Measurements from ENCODE around the gene GRIP1. TPM values are rescaled to one million over a fixed set of nuclear protein-coding genes. Genes with fewer than 3 reads are reported as not detected.
A peak's percentile ranks its signal among the peaks of the same experiment; 100 is the strongest.

Gene GRIP1
- total and polyA plus RNA-seq, 2 donors = 0.71 to 3.9 TPM

DNA sequence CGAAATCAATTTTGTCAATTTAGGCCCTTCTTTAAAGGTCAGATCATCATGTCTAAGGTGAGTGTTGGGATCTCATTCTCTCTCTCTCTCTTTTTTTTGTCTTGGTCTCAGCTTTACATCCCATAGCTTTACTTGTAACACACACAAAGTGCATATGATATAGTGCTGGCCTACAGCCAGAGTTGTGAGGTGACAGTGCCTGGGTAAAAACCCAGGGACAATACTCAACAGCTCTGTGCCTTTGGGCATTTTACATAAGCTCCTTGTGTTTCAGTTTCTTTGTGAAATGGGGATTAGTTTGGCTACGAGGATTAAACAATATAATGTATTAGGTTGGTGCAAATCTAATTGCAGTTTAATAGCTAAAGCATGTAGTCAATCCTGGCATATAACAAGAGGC, 40.2 kb downstream of the GRIP1 start:
- Histone ChIP-seq H3K36me3 (ENCODE audit: control insufficient read depth in 2 of 2, insufficient read depth in 2 of 2, low read length in 1 of 2) (no peaks in the 10 kb centered on the region), H3K4me1 (ENCODE audit: control insufficient read depth in 2 of 2, insufficient read depth in 2 of 2, low read length in 2 of 2) (peaks cover 0 to 4% of the 10 kb centered on the region in 2 donors), H3K9me3 (ENCODE audit: control insufficient read depth in 2 of 2, insufficient read depth in 1 of 2, low read length in 1 of 2) (no peaks in the 10 kb centered on the region), H3K27ac (ENCODE audit: low read depth in 1 of 2, low read length in 1 of 2) (no peak overlapping the region), H3K4me3 (ENCODE audit: low read length in 2 of 2) (no peak overlapping the region), H3K27me3 (ENCODE audit: control insufficient read depth in 2 of 2, insufficient read depth in 1 of 2, low read length in 1 of 2) (no peaks in the 10 kb centered on the region)
- DNase-seq (ENCODE audit: low read depth in 6 of 9, low spot score in 9 of 9) = no peak
- 95% methylated on average over 2 of the region's 2 CpGs for WGBS

DNA sequence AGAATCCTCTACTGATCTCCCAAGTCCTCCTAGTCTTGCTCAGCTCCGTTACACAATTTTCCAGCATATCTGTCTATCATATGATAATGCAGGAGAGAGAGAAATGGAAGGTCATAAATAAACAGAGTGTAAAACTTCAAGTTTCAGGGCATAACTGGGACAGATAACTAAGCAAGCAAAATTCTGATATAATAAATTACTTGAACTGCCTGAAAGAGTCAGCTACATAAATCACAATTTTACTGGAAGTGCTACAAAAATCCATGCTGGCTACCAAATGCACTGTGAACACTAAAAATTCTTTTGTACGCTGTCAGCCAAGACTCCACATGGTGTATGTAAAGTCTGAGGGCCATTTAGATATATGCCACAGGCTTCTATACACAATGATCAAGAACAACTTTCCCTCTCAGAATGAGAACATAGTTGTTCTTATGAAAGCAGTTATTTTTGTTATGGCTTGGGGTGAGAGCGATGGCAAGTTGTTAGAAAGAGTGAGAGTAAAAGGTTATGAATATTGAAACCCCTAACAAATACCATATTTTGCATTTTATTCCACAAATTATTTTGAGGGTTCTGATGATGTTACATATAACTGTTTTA, 41.1 kb downstream of the GRIP1 start:
- 82% methylated on average over 3 of the region's 3 CpGs for WGBS
- H3K4me3 ChIP-seq (ENCODE audit: low read length in 2 of 2) = no peak overlapping the region
- H3K27me3 ChIP-seq (ENCODE audit: control insufficient read depth in 2 of 2, insufficient read depth in 1 of 2, low read length in 1 of 2) = no peaks in the 10 kb centered on the region
- DNase-seq (ENCODE audit: low read depth in 6 of 9, low spot score in 9 of 9) = no peak
- H3K27ac ChIP-seq (ENCODE audit: low read depth in 1 of 2, low read length in 1 of 2) = no peak overlapping the region
- no peaks in the 10 kb centered on the region for H3K36me3 ChIP-seq (ENCODE audit: control insufficient read depth in 2 of 2, insufficient read depth in 2 of 2, low read length in 1 of 2)
- H3K9me3 ChIP-seq (ENCODE audit: control insufficient read depth in 2 of 2, insufficient read depth in 1 of 2, low read length in 1 of 2) = no peaks in the 10 kb centered on the region
- H3K4me1 ChIP-seq (ENCODE audit: control insufficient read depth in 2 of 2, insufficient read depth in 2 of 2, low read length in 2 of 2) = peaks cover 0 to 4% of the 10 kb centered on the region in 2 donors

DNA sequence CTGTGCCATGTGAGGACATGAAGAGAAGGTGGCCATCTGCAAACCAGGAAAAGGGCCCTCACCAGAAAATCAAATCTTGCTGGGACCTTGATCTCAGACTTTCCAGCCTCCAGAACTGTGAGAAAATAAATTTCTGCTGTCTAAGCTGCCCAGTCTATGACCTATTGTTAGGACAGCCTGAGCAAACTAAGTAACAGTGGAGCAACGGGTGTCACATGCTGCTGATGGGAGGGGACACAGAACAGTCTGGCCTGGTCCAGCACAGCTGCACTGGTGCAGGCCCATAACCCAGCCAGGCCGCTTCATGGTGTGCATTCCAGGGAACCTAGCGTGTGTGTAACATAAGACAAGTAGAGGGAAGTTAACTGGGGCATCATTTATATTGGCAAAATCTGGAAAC, 42.1 kb downstream of the GRIP1 start:
- H3K36me3 ChIP-seq (ENCODE audit: control insufficient read depth in 2 of 2, insufficient read depth in 2 of 2, low read length in 1 of 2) = no peaks in the 10 kb centered on the region
- DNase-seq (ENCODE audit: low read depth in 6 of 9, low spot score in 9 of 9) = no peak
- no peaks in the 10 kb centered on the region for H3K9me3 ChIP-seq (ENCODE audit: control insufficient read depth in 2 of 2, insufficient read depth in 1 of 2, low read length in 1 of 2)
- no peak overlapping the region for H3K4me3 ChIP-seq (ENCODE audit: low read length in 2 of 2)
- WGBS = 95% methylated on average over 3 of the region's 3 CpGs
- no peaks in the 10 kb centered on the region for H3K27me3 ChIP-seq (ENCODE audit: control insufficient read depth in 2 of 2, insufficient read depth in 1 of 2, low read length in 1 of 2)
- peaks cover 0 to 4% of the 10 kb centered on the region in 2 donors for H3K4me1 ChIP-seq (ENCODE audit: control insufficient read depth in 2 of 2, insufficient read depth in 2 of 2, low read length in 2 of 2)
- no peak overlapping the region for H3K27ac ChIP-seq (ENCODE audit: low read depth in 1 of 2, low read length in 1 of 2)

DNA sequence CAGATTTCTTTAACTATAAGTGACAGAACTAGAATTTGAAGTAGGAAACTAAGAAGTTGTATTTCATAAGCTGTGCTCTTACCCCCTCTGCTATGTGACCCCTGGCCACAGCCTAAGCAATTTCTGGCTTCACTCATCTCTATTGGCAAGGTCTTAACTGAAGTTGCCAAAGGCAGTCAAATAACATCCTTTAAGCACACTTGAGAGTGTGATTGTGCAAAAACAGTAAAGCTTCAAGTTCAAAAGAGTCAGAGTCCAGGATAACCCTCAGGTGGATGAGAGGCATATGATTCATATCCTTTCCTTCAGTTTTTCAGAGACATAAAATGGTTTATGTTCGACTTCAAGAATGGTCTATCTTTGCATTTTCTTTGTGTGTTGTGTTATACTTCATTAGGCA, 45.2 kb downstream of the GRIP1 start:
- DNase-seq (ENCODE audit: low read depth in 6 of 9, low spot score in 9 of 9) = no peak
- Histone ChIP-seq H3K27ac (ENCODE audit: low read depth in 1 of 2, low read length in 1 of 2) (no peak overlapping the region), H3K4me1 (ENCODE audit: control insufficient read depth in 2 of 2, insufficient read depth in 2 of 2, low read length in 2 of 2) (no peaks in the 10 kb centered on the region), H3K36me3 (ENCODE audit: control insufficient read depth in 2 of 2, insufficient read depth in 2 of 2, low read length in 1 of 2) (no peaks in the 10 kb centered on the region), H3K9me3 (ENCODE audit: control insufficient read depth in 2 of 2, insufficient read depth in 1 of 2, low read length in 1 of 2) (no peaks in the 10 kb centered on the region), H3K27me3 (ENCODE audit: control insufficient read depth in 2 of 2, insufficient read depth in 1 of 2, low read length in 1 of 2) (no peaks in the 10 kb centered on the region), H3K4me3 (ENCODE audit: low read length in 2 of 2) (no peak overlapping the region)
- 98% methylated on average over 1 of the region's 1 CpG for WGBS

DNA sequence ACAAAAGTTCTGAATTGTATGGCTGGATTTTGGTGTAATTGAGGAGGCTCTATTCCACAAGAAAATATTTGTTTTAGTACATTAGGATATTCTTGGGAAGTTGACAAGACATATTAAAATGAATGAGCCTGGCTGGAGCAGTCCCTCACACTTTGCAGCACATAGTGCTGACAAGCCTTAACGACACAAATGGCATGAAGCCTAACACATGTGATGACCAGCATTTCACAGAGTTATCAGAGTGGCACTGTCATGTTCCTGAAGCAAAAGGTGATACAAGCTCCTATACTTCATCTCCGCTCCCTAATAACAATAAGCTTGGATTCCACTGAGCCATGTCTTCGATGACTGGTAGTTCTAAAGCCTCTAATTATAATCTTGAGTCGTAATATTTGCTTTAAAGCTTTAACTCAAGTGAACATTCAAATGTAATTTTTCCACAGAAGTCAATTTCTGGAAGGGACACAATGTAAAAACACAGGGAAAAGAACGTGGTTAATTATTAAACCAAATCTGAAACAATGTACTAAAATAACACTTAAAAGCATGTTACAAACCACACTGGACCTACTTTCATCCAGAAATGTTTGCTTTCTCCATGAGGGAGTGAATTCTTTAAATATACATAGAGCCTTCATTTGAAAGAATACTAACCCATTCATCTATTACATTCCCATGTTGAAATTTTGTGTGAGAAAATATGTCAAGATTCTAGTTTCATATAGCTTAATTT, 49.6 kb downstream of the GRIP1 start:
- no peak overlapping the region for H3K27ac ChIP-seq (ENCODE audit: low read depth in 1 of 2, low read length in 1 of 2)
- H3K9me3 ChIP-seq (ENCODE audit: control insufficient read depth in 2 of 2, insufficient read depth in 1 of 2, low read length in 1 of 2) = no peaks in the 10 kb centered on the region
- H3K27me3 ChIP-seq (ENCODE audit: control insufficient read depth in 2 of 2, insufficient read depth in 1 of 2, low read length in 1 of 2) = no peaks in the 10 kb centered on the region
- no peak overlapping the region for H3K4me3 ChIP-seq (ENCODE audit: low read length in 2 of 2)
- H3K4me1 ChIP-seq (ENCODE audit: control insufficient read depth in 2 of 2, insufficient read depth in 2 of 2, low read length in 2 of 2) = peaks cover 2 to 12% of the 10 kb centered on the region in 2 donors
- no peaks in the 10 kb centered on the region for H3K36me3 ChIP-seq (ENCODE audit: control insufficient read depth in 2 of 2, insufficient read depth in 2 of 2, low read length in 1 of 2)
- WGBS = 93% methylated on average over 5 of the region's 5 CpGs
- no peak for DNase-seq (ENCODE audit: low read depth in 6 of 9, low spot score in 9 of 9)

DNA sequence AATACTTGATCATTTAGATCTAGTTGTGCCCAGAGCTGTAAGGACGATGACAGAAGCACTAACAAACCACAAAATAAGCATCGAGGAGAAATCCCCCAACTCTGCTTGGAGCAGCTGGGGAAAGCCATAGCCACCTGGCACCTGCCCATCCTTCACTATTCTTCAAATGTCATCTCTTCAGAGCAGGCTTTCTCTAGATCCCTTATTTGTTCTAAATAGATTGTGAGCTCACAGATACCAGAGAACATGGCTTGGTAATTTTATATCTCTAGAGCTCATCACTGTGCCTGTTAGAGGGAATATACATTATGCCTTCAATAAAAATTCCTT, 50.9 kb downstream of the GRIP1 start:
- no peak overlapping the region for H3K4me3 ChIP-seq (ENCODE audit: low read length in 2 of 2)
- H3K27ac ChIP-seq (ENCODE audit: low read depth in 1 of 2, low read length in 1 of 2) = no peak overlapping the region
- H3K36me3 ChIP-seq (ENCODE audit: control insufficient read depth in 2 of 2, insufficient read depth in 2 of 2, low read length in 1 of 2) = no peaks in the 10 kb centered on the region
- no peaks in the 10 kb centered on the region for H3K27me3 ChIP-seq (ENCODE audit: control insufficient read depth in 2 of 2, insufficient read depth in 1 of 2, low read length in 1 of 2)
- peaks cover 2 to 12% of the 10 kb centered on the region in 2 donors for H3K4me1 ChIP-seq (ENCODE audit: control insufficient read depth in 2 of 2, insufficient read depth in 2 of 2, low read length in 2 of 2)
- WGBS = 24% methylated on average over 2 of the region's 2 CpGs
- DNase-seq (ENCODE audit: low read depth in 6 of 9, low spot score in 9 of 9) = peak in 1 of 9 donors; percentile 26
- H3K9me3 ChIP-seq (ENCODE audit: control insufficient read depth in 2 of 2, insufficient read depth in 1 of 2, low read length in 1 of 2) = no peaks in the 10 kb centered on the region

DNA sequence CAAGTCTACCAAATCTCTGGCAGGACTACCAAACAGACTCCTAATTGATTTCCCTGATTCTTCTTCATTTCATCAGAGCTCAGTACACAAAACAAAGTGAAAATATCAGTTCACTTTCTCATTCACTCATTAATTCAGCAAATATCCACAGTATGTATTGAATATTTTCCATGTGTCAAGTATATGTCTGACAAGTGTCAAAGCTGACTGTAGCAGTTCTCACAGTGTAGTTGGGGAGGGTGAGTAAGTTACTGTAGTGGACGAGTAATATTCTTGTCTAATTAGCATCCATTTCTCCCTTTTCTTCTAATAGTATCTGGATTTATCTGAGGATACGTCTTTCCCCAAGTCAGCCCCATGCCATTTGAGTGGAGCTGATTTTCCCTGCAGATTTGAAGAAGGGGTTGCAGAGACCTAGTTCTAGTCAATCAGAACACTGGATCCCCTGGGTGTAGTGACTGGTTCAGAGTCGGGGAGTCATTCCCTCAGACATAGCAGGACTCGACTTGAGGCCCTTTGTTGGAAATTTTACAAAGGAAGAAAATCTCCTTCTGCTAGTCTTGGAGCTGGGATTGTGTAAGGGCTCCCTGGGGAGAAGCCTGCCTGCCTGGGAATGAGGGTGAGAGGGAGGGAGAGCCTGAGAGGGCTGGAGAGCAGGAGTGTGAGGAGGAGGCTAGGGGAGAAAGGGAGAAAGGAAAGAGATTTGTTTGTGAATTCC, 51.4 kb downstream of the GRIP1 start:
- Histone ChIP-seq H3K9me3 (ENCODE audit: control insufficient read depth in 2 of 2, insufficient read depth in 1 of 2, low read length in 1 of 2) (no peaks in the 10 kb centered on the region), H3K4me1 (ENCODE audit: control insufficient read depth in 2 of 2, insufficient read depth in 2 of 2, low read length in 2 of 2) (peaks cover 2 to 12% of the 10 kb centered on the region in 2 donors), H3K27me3 (ENCODE audit: control insufficient read depth in 2 of 2, insufficient read depth in 1 of 2, low read length in 1 of 2) (no peaks in the 10 kb centered on the region), H3K36me3 (ENCODE audit: control insufficient read depth in 2 of 2, insufficient read depth in 2 of 2, low read length in 1 of 2) (no peaks in the 10 kb centered on the region), H3K27ac (ENCODE audit: low read depth in 1 of 2, low read length in 1 of 2) (no peak overlapping the region), H3K4me3 (ENCODE audit: low read length in 2 of 2) (no peak overlapping the region)
- 93% methylated on average over 4 of the region's 4 CpGs for WGBS
- DNase-seq (ENCODE audit: low read depth in 6 of 9, low spot score in 9 of 9) = no peak

DNA sequence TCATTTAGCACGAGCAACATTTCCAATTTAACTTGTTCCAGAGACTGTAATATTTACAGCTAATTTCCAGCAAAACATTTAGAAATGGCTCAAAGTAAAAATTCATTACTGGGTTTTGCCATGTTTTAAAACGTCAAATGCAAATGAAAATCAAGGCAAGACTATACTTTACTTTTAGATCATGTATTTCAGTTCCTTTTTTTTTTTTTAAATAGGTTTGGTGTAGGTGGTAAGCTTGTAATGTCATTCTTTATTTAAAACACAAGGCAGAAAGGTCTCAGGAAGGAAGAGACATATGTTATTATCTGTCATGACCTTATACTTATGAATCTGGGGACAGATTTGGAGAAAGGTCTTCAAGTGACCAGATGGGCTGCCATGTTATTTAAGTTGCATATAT, 54.1 kb downstream of the GRIP1 start:
- WGBS = 81% methylated on average over 2 of the region's 2 CpGs
- no peak for DNase-seq (ENCODE audit: low read depth in 6 of 9, low spot score in 9 of 9)
- Histone ChIP-seq H3K27me3 (ENCODE audit: control insufficient read depth in 2 of 2, insufficient read depth in 1 of 2, low read length in 1 of 2) (no peaks in the 10 kb centered on the region), H3K9me3 (ENCODE audit: control insufficient read depth in 2 of 2, insufficient read depth in 1 of 2, low read length in 1 of 2) (no peaks in the 10 kb centered on the region), H3K4me1 (ENCODE audit: control insufficient read depth in 2 of 2, insufficient read depth in 2 of 2, low read length in 2 of 2) (peaks cover 2 to 12% of the 10 kb centered on the region in 2 donors), H3K4me3 (ENCODE audit: low read length in 2 of 2) (no peak overlapping the region), H3K36me3 (ENCODE audit: control insufficient read depth in 2 of 2, insufficient read depth in 2 of 2, low read length in 1 of 2) (no peaks in the 10 kb centered on the region), H3K27ac (ENCODE audit: low read depth in 1 of 2, low read length in 1 of 2) (no peak overlapping the region)

DNA sequence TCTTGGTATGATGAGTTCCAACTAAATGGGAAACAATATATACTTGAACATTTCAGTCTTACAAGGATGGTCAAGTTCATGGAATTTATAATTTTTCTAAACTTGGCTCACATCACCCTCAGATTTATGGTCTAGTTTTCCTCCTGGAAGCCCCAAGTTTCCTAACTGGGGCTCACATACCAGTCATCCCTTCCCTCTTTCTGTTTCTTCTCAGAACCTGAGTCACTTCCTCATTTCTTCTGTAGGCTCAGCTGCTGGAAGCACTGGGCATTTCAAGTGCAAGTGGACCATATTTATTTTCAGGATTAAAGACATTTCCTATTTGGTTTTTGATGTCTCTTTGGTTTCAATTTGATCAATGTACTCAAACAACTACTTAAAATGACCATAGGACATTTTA, 55.4 kb downstream of the GRIP1 start:
- Histone ChIP-seq H3K4me1 (ENCODE audit: control insufficient read depth in 2 of 2, insufficient read depth in 2 of 2, low read length in 2 of 2) (peaks cover 2 to 12% of the 10 kb centered on the region in 2 donors), H3K4me3 (ENCODE audit: low read length in 2 of 2) (no peak overlapping the region), H3K27ac (ENCODE audit: low read depth in 1 of 2, low read length in 1 of 2) (no peak overlapping the region), H3K9me3 (ENCODE audit: control insufficient read depth in 2 of 2, insufficient read depth in 1 of 2, low read length in 1 of 2) (no peaks in the 10 kb centered on the region), H3K27me3 (ENCODE audit: control insufficient read depth in 2 of 2, insufficient read depth in 1 of 2, low read length in 1 of 2) (no peaks in the 10 kb centered on the region), H3K36me3 (ENCODE audit: control insufficient read depth in 2 of 2, insufficient read depth in 2 of 2, low read length in 1 of 2) (no peaks in the 10 kb centered on the region)
- DNase-seq (ENCODE audit: low read depth in 6 of 9, low spot score in 9 of 9) = no peak

All from thymus (tissue), 11 donors.